Smooth muscle cell (in vitro differentiated cells): ENCODE results near the gene GYG1. TPM values are rescaled to one million over a fixed set of nuclear protein-coding genes. Genes with fewer than 3 reads are reported as not detected.

Experiments
- polyA plus RNA-seq: library from polyadenylated mRNA; unstranded; fragments of >200 nt; fragmentation: Nextera tagmentation; extraction: Ambion mirVana; gene quantifications from 2 replicates; pipeline ENCODE4 v1.2.1, GENCODE V29; 2016
- total RNA-seq: library from RNA; depleted of rRNA; stranded (reverse); fragments of >200 nt; gene quantifications from 2 replicates; pipeline ENCODE4 v1.2.3, GENCODE V29; 2014

GYG1 gene
- total and polyA plus RNA-seq, 2 experiments from 2014 or later = 13.6 to 29.8 TPM

Other genes starting within 250 kb of the GYG1 start
- gene CPB1, start 163.7 kb upstream of the GYG1 start, total RNA-seq = not detected in 2 replicates
- gene CPB1, start 163.7 kb upstream of the GYG1 start, polyA plus RNA-seq = not detected in 2 replicates
- not detected in 2 replicates for gene CPA3, start 126.2 kb upstream of the GYG1 start, total RNA-seq
- gene CPA3, start 126.2 kb upstream of the GYG1 start, polyA plus RNA-seq = not detected in 2 replicates
- 34.9 and 56.3 TPM in 2 replicates for gene HLTF, start 95.0 kb downstream of the GYG1 start, total RNA-seq
- 23.2 and 24.2 TPM in 2 replicates for gene HLTF, start 95.0 kb downstream of the GYG1 start, polyA plus RNA-seq
- gene HPS3, start 138.1 kb downstream of the GYG1 start, total RNA-seq = 25.4 and 26.0 TPM in 2 replicates
- gene HPS3, start 138.1 kb downstream of the GYG1 start, polyA plus RNA-seq = 12.3 and 19.7 TPM in 2 replicates
- 2.5 and 2.6 TPM in 2 replicates for gene CP, start 230.3 kb downstream of the GYG1 start, total RNA-seq
- gene CP, start 230.3 kb downstream of the GYG1 start, polyA plus RNA-seq = 0.67 TPM in 1 of 2 replicates, not detected in the other